Sigmoid colon (tissue), 4 donors: Measurements from ENCODE around the gene TMEM37.

ENCODE experiments used
- CTCF ChIP-seq, 4 experiments: fragments of 450-650 bp in 3 of 4; fragments of 200-600 bp in 1 of 4; IDR thresholded peaks; one replicate each; pipeline ENCODE4 v1.5.1; 2016 to 2019; ENCODE audit warnings: antibody characterized with exemption in 4 of 4, mild to moderate bottlenecking in 3 of 4, moderate library complexity in 2 of 4
- EP300 ChIP-seq, 4 donors: sonication (generic); formaldehyde crosslinking; IDR thresholded peaks; one replicate each; pipeline ENCODE4 v1.6.1; 2017; ENCODE audit warnings: antibody characterized with exemption in 4 of 4
- POLR2A ChIP-seq, 2 donors: fragments of 450-650 bp; IDR thresholded peaks; one replicate each; pipeline ENCODE4 v1.6.1; 2016; ENCODE audit warnings: antibody characterized with exemption in 2 of 2, mild to moderate bottlenecking in 2 of 2, moderate library complexity in 2 of 2
- POLR2AphosphoS5 ChIP-seq, 4 donors: sonication (generic); formaldehyde crosslinking; IDR thresholded peaks; one replicate each; pipeline ENCODE4 v1.6.1; 2017; ENCODE audit warnings: antibody characterized with exemption in 4 of 4

GRCh38 chr2:119397196-119397595 is 34.5 kb upstream of the TMEM37 start:
- no peak for TF ChIP-seq POLR2AphosphoS5 (IDR thresholded peaks at IDR 0.05)
- TF ChIP-seq CTCF (IDR thresholded peaks at IDR 0.05), result no peak
- TF ChIP-seq POLR2A (IDR thresholded peaks at IDR 0.05), result no peak
- no peak for TF ChIP-seq EP300 (IDR thresholded peaks at IDR 0.05)
